GM19463 (cell line): Measurements from ENCODE around the gene FAM20A.

Experiments
- ATAC-seq: cut with Tn5 transposase; IDR thresholded peaks from one replicate; pipeline ENCODE4 v1.9.1; 2021; ENCODE audit warnings: mild to moderate bottlenecking, moderate library complexity; ENCODE audit not compliant: unreplicated experiment

FAM20A gene

GRCh38 chr17:68570526-68570925 is 30.6 kb downstream of the FAM20A start:
- no peak for ATAC-seq

- no peak for ATAC-seq
Observed at GRCh38 chr17:68569346-68569745, 31.8 kb downstream of the FAM20A start.

GRCh38 chr17:68568581-68568980 is 32.6 kb downstream of the FAM20A start:
- ATAC-seq = no peak

GRCh38 chr17:68567581-68567980 is 33.6 kb downstream of the FAM20A start:
- no peak for ATAC-seq

GRCh38 chr17:68567035-68567434 is 34.1 kb downstream of the FAM20A start:
- ATAC-seq = no peak

- no peak for ATAC-seq
Observed at GRCh38 chr17:68566442-68566738, 34.8 kb downstream of the FAM20A start.

GRCh38 chr17:68565661-68566441 is 35.3 kb downstream of the FAM20A start:
- ATAC-seq = no peak

- ATAC-seq = no peak
Observed at GRCh38 chr17:68564415-68565111, 36.6 kb downstream of the FAM20A start.

- no peak for ATAC-seq
Observed at GRCh38 chr17:68562736-68563135, 38.4 kb downstream of the FAM20A start.

GRCh38 chr17:68560966-68561720 is 40.0 kb downstream of the FAM20A start:
- no peak for ATAC-seq

GRCh38 chr17:68559316-68559715 is 41.9 kb downstream of the FAM20A start:
- ATAC-seq = no peak

- ATAC-seq = no peak
Observed at GRCh38 chr17:68556551-68556950, 44.6 kb downstream of the FAM20A start.

GRCh38 chr17:68544111-68544915 is 56.9 kb downstream of the FAM20A start:
- ATAC-seq = no peak

GRCh38 chr17:68542698-68543463 is 58.3 kb downstream of the FAM20A start:
- ATAC-seq = no peak

GRCh38 chr17:68541816-68542215 is 59.4 kb downstream of the FAM20A start:
- ATAC-seq = no peak

GRCh38 chr17:68540981-68541380 is 60.2 kb downstream of the FAM20A start:
- no peak for ATAC-seq

- no peak for ATAC-seq
Observed at GRCh38 chr17:68539548-68540467, 61.4 kb downstream of the FAM20A start.

GRCh38 chr17:68535922-68536321 is 65.2 kb downstream of the FAM20A start:
- ATAC-seq = no peak

GRCh38 chr17:68534695-68535088 is 66.5 kb downstream of the FAM20A start:
- no peak for ATAC-seq
